Right hindlimb (tissue), 1 donor: ENCODE measurements around the gene CKAP2L.

Source experiments
- DNase-seq: peaks from one replicate; pipeline ENCODE4 v3.0.0-alpha.2; 2018

CKAP2L gene

GRCh38 chr2:112705575-112705974 is 58.8 kb downstream of the CKAP2L start:
- DNase-seq = no peak

- DNase-seq = no peak
These were observed 60.7 kb downstream of the CKAP2L start for GRCh38 chr2:112703684-112704083.

GRCh38 chr2:112701052-112701451 is 63.4 kb downstream of the CKAP2L start:
- DNase-seq = no peak

- no peak for DNase-seq
These were observed 64.3 kb downstream of the CKAP2L start for GRCh38 chr2:112699984-112700667.

GRCh38 chr2:112698834-112699515 is 65.4 kb downstream of the CKAP2L start:
- no peak for DNase-seq

GRCh38 chr2:112694182-112694581 is 70.2 kb downstream of the CKAP2L start:
- no peak for DNase-seq

GRCh38 chr2:112693596-112693995 is 70.8 kb downstream of the CKAP2L start:
- DNase-seq = no peak

GRCh38 chr2:112692918-112693317 is 71.5 kb downstream of the CKAP2L start:
- DNase-seq = no peak

GRCh38 chr2:112692495-112692911 is 71.9 kb downstream of the CKAP2L start:
- no peak for DNase-seq

- no peak for DNase-seq
These were observed 72.5 kb downstream of the CKAP2L start for GRCh38 chr2:112691881-112692281.

GRCh38 chr2:112690853-112691401 is 73.5 kb downstream of the CKAP2L start:
- no peak for DNase-seq

GRCh38 chr2:112688086-112688880 is 76.1 kb downstream of the CKAP2L start:
- no peak for DNase-seq

- no peak for DNase-seq
These were observed 76.9 kb downstream of the CKAP2L start for GRCh38 chr2:112687522-112687921.
